Measurements from ENCODE around the gene MAPK7. TPM values are rescaled to one million over a fixed set of nuclear protein-coding genes. Genes with fewer than 3 reads are reported as not detected.

MAPK7 gene
- total and polyA plus RNA-seq, 2 of the 4 experiments (the other 2 are of a cell fraction), result 9.7 to 25.4 TPM

DNA sequence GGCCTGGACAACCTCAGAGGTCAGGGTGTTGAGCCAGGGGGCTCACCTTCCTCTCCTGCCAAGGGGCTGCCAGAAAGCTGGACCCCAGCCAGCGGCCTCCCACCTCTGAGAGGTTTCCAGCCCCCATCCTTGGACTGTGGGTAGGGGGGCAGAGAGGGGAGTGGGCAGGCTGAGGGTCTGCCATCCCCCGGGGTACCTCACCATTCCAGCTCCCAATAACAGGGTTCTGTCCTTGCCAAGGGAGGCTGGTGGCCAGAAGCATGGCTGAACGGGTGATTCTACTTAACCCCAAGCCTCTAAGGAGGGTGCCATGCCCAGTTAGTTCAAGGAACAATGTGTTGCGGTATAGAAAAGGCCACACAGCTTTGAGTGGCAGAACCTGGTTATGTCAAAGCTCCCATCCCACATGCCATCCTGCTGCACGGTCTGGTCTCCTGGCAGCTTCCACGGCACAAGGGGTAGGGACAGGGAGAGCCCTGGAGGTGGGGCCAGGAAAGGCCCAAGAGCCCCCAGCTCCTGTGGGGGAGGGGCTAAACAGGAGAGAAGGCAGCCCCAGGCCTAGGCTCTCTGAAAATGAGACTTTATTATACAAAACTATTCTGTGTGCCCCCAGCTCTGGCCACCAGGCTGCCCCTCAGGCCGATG lies 35.6 kb upstream of the MAPK7 start:
- no CpG with 5 or more reads among the region's 7 CpGs for WGBS, 2 experiments (ENCODE audit: extremely low coverage in 2 of 2, insufficient read length in 1 of 2)
- Histone ChIP-seq H3K23ac (ENCODE audit: low read depth, low read length) (no peak overlapping the region), H4K5ac (ENCODE audit: low read depth, low read length) (no peak overlapping the region), H3K4me3 (ENCODE audit: insufficient read depth, low read depth, low read length) (no peak overlapping the region), H4K91ac (ENCODE audit: insufficient read depth, low read depth, low read length) (no peak overlapping the region), H3K79me1 (ENCODE audit: low read depth in 1 of 2, low read length in 2 of 2) (peaks cover 0 to 2% of the 10 kb centered on the region in 2 experiments; a peak in 1 of 4 replicates), H3K9me1 (ENCODE audit: insufficient read depth, low read length) (peaks cover 26% of the 10 kb centered on the region), H3K14ac (replicated peaks; ENCODE audit: low read depth, low read length) (no peak overlapping the region), H3K4me1 (ENCODE audit: control insufficient read depth, insufficient read depth, low read length) (peaks cover 26% of the 10 kb centered on the region), H4K20me1 (ENCODE audit: insufficient read depth, low read length) (peaks cover 8% of the 10 kb centered on the region), H4K8ac (ENCODE audit: low read depth in 2 of 2, low read length in 2 of 2) (no peak overlapping the region), H3K27me3 (ENCODE audit: control insufficient read depth, insufficient read depth, low read length) (no peaks in the 10 kb centered on the region), H3K18ac (ENCODE audit: low read depth, low read length) (no peak overlapping the region), H3K9ac (ENCODE audit: low read depth, low read length) (no peak overlapping the region), H3K56ac (ENCODE audit: extremely low read depth, insufficient read depth, low read length) (no peak overlapping the region), H2BK5ac (ENCODE audit: low read depth, low read length, poor library complexity, severe bottlenecking) (no peak overlapping the region), H3K27ac (ENCODE audit: insufficient read depth, low read length) (no peak overlapping the region), H2BK120ac (ENCODE audit: low read depth, low read length) (no peak overlapping the region), H3K4ac (ENCODE audit: low read depth, low read length) (no peak overlapping the region), H2BK20ac (ENCODE audit: low read depth, low read length) (no peak overlapping the region), H2AK5ac (ENCODE audit: low read depth, low read length) (peak overlapping the region; percentile 27; the same call in 1 of the 2 replicates), H3K9me3 (ENCODE audit: control insufficient read depth, insufficient read depth, low read length) (no peaks in the 10 kb centered on the region), H3K36me3 (ENCODE audit: control insufficient read depth, insufficient read depth, low read length) (no peaks in the 10 kb centered on the region), H2BK15ac (ENCODE audit: low read depth, low read length) (no peak overlapping the region), H2AFZ (replicated peaks; ENCODE audit: low read length, poor library complexity) (peak overlapping the region; percentile 16), H2AK9ac (replicated peaks; ENCODE audit: low read depth, low read length, poor library complexity) (no peak overlapping the region), H3K4me2 (ENCODE audit: low read depth, low read length) (no peak overlapping the region)
- dilution Hi-C loops (cut with HindIII; ENCODE audit: low sequenced_read_pairs, unreplicated experiment) (no loop called here), in situ Hi-C loops (cut with MboI; ENCODE audit: low sequenced_read_pairs) (no loop called here), intact Hi-C loops (cut with micrococcal nuclease) (no loop called here)
- TF ChIP-seq BHLHE40 (IDR thresholded peaks at IDR 0.05; ENCODE audit: low read depth, low read length) (no peak), MXI1 (IDR thresholded peaks at IDR 0.05; ENCODE audit: borderline replicate concordance, low read depth, low read length) (no peak), FOS (IDR thresholded peaks at IDR 0.05; ENCODE audit: low read depth, low read length) (no peak), RFX5 (IDR thresholded peaks at IDR 0.05; ENCODE audit: low read depth, low read length) (no peak), ELK1 (IDR thresholded peaks at IDR 0.05; ENCODE audit: borderline replicate concordance, low read depth, low read length) (no peak), MAFK (IDR thresholded peaks at IDR 0.05; ENCODE audit: low read depth, low read length) (no peak), CTCF (conservative IDR thresholded peaks at IDR 0.05; ENCODE audit: low read depth, low read length) (no peak), POLR2A (IDR thresholded peaks at IDR 0.05; ENCODE audit: low read depth, low read length) (no peak), CHD1 (IDR thresholded peaks at IDR 0.05; ENCODE audit: low read depth, low read length) (no peak), NFE2L2 (IDR thresholded peaks at IDR 0.05; ENCODE audit: low read depth, low read length) (no peak), CEBPB (IDR thresholded peaks at IDR 0.05; ENCODE audit: low read depth, low read length) (no peak), RAD21 (IDR thresholded peaks at IDR 0.05; ENCODE audit: low read length) (no peak), MAZ (IDR thresholded peaks at IDR 0.05; ENCODE audit: borderline replicate concordance, low read depth, low read length) (no peak), USF2 (IDR thresholded peaks at IDR 0.05; ENCODE audit: low read depth, low read length) (no peak)
- no peak for DNase-seq
- ChIA-PET POLR2A (ENCODE audit: unreplicated experiment) (no interaction called here), CTCF (no interaction called here)
- ATAC-seq (ENCODE audit: low read depth), result no peak
- no TSS peak for BruUV-seq (replicated peaks)

Data from IMR-90 (cell line).